ENCODE results near the gene TPRG1L. TPM values are rescaled to one million over a fixed set of nuclear protein-coding genes. Genes with fewer than 3 reads are reported as not detected.

The TPRG1L gene
- total and polyA plus RNA-seq, 7 donors, result 34.9 to 105 (median 49.2) TPM

DNA sequence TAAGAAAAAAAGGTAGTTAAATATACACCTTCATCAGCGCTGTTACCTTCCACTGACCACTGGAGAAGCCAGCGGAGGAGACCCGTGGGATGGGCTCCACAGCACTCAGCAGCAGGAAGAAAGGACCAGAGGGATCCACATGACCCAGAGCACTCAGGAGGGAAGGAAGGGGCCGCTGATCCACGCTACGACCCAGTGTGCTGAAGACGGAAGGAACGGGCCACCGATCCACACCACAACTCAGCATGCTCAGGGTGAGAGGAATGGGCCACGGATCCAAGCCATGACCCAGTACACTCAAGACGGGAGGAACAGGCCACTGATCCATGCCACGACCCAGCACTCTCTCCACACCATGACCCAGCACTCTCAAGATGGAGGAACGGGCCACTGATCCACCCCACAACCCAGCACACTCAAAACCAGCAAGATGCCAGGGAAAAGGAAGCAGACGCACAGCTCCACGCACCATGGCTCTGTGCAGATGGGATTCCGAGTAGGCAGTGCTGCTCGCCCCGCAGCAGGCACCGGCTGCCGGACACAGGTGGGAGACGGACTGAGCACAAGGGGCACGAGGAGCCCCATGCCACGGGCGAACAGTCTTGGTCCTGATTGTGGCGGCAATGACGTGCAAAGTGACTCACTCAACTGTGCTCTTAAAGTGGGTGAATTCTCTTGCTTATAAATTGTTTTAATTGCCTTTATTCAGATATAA, 16.4 kb downstream of the TPRG1L start:
- Histone ChIP-seq H3K27ac (no peak overlapping the region), H3K36me3 (peaks cover 15 to 75% (median 27%) of the 10 kb centered on the region in 4 donors), H3K9me3 (no peaks in the 10 kb centered on the region), H3K4me1 (no peaks in the 10 kb centered on the region), H3K27me3 (no peaks in the 10 kb centered on the region), H3K4me3 (no peak overlapping the region)
- no peak for DNase-seq
- TF ChIP-seq POLR2A (IDR thresholded peaks at IDR 0.05) (no peak), EP300 (IDR thresholded peaks at IDR 0.05) (no peak)
- intact Hi-C loops (cut with DNase I), result no loop called here
- 95 to 96% methylated on average over 26 of the region's 26 CpGs for WGBS, 2 donors

DNA sequence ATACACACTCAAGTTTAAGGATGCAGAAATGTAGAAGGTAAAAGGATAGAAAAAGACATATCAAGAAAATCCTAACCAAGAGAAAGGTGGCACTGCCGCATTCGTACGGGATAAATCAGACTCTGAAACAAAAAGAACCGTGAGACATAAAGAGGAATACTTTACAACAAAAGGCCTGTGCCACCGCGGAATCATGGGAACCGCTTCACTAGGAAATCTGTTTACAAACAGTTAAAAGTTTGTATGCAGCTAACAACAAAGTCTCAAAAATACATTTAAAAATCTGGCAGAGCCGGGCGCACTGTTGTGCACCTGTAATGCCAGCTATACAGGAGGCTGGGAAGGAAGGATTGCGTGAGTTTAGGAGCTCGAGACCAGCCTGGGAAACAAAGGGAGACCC, 17.0 kb downstream of the TPRG1L start:
- Histone ChIP-seq H3K4me1 (no peaks in the 10 kb centered on the region), H3K36me3 (peaks cover 10 to 75% (median 20%) of the 10 kb centered on the region in 4 donors), H3K9me3 (no peaks in the 10 kb centered on the region), H3K4me3 (no peak overlapping the region), H3K27ac (no peak overlapping the region), H3K27me3 (no peaks in the 10 kb centered on the region)
- 96 to 97% methylated on average over 11 of the region's 11 CpGs for WGBS, 2 donors
- TF ChIP-seq, protein P1, sequence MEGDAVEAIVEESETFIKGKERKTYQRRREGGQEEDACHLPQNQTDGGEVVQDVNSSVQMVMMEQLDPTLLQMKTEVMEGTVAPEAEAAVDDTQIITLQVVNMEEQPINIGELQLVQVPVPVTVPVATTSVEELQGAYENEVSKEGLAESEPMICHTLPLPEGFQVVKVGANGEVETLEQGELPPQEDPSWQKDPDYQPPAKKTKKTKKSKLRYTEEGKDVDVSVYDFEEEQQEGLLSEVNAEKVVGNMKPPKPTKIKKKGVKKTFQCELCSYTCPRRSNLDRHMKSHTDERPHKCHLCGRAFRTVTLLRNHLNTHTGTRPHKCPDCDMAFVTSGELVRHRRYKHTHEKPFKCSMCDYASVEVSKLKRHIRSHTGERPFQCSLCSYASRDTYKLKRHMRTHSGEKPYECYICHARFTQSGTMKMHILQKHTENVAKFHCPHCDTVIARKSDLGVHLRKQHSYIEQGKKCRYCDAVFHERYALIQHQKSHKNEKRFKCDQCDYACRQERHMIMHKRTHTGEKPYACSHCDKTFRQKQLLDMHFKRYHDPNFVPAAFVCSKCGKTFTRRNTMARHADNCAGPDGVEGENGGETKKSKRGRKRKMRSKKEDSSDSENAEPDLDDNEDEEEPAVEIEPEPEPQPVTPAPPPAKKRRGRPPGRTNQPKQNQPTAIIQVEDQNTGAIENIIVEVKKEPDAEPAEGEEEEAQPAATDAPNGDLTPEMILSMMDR (IDR thresholded peaks at IDR 0.05), result no peak
- TF ChIP-seq POLR2A (IDR thresholded peaks at IDR 0.05), result no peak
- no peak for TF ChIP-seq EP300 (IDR thresholded peaks at IDR 0.05)
- TF ChIP-seq POLR2AphosphoS5 (IDR thresholded peaks at IDR 0.05), result no peak
- intact Hi-C loops (cut with DNase I), result no loop called here
- no peak for DNase-seq

DNA sequence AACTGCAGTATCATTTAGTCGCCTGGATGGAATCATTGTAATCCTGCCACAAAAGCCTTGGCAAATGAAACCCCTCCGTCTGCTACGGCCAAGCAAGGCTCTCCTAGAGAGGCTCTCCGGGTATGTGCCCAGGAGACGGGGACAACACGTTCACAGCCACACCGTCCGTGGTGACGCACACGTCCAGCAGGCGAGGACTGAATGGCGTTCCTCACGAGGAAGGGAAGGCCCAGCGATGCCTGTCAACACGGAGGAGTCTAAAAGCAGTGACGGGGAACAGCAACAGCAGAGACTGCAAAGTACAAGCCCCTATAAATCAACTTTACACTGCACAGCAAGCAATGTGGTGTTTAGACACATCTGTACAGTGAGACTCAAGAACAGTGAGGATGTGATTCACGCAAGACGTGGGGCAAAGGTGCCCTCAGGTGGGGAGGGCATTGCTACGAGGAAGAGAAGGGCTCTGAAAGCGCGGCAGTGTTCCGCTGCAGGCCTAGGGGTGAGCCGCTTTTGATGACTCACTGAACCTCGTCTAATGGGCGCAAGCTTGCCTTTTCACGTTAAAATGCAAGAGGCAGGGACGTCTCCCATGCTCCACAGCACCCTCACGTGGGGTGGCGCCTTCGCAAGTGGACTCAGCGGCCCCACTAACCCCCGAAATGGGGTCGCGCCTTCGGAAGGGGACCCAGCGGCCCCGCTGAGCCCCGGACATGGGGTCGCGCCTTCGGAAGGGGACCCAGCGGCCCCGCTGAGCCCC, 18.3 kb downstream of the TPRG1L start:
- WGBS, 2 donors, result 94 to 95% methylated on average over 43 of the region's 43 CpGs
- no peak overlapping the region for H3K4me3 ChIP-seq
- H3K27ac ChIP-seq, result no peak overlapping the region
- no peak for DNase-seq
- intact Hi-C loops (cut with DNase I), result no loop called here
- no peaks in the 10 kb centered on the region for H3K9me3 ChIP-seq
- H3K27me3 ChIP-seq, result no peaks in the 10 kb centered on the region
- peaks cover 0 to 68% (median 12%) of the 10 kb centered on the region in 4 donors for H3K36me3 ChIP-seq
- no peaks in the 10 kb centered on the region for H3K4me1 ChIP-seq
- TF ChIP-seq POLR2A (IDR thresholded peaks at IDR 0.05), result no peak
- TF ChIP-seq, protein P1 (IDR thresholded peaks at IDR 0.05), result no peak
- no peak for TF ChIP-seq EP300 (IDR thresholded peaks at IDR 0.05)
- TF ChIP-seq POLR2AphosphoS5 (IDR thresholded peaks at IDR 0.05), result no peak

DNA sequence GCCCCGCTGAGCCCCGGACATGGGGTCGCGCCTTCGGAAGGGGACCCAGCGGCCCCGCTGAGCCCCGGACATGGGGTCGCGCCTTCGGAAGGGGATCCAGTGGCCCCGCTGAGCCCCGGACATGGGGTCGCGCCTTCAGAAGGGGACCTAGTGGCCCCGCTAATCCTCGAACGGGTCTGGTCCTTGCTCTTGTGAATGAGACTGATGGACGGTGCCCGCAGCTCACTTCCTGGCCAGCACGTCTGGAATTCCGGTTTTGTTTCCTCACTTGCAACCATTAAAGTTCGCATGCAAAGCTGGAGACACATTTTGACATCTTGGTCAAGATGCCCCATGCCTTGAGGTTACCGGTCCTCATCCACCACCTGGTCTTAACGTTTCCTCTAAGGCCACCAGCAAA, 19.5 kb downstream of the TPRG1L start:
- WGBS, 2 donors, result 94 to 95% methylated on average over 20 to 24 of the region's 25 CpGs
- Histone ChIP-seq H3K27me3 (no peaks in the 10 kb centered on the region), H3K9me3 (no peaks in the 10 kb centered on the region), H3K27ac (no peak overlapping the region), H3K4me3 (no peak overlapping the region), H3K36me3 (peaks cover 0 to 62% (median 7%) of the 10 kb centered on the region in 4 donors), H3K4me1 (peaks cover 0 to 6% (median 5%) of the 10 kb centered on the region in 4 donors)
- TF ChIP-seq, protein P1 (IDR thresholded peaks at IDR 0.05), result no peak
- TF ChIP-seq EP300 (IDR thresholded peaks at IDR 0.05) (no peak), POLR2A (IDR thresholded peaks at IDR 0.05) (no peak), POLR2AphosphoS5 (IDR thresholded peaks at IDR 0.05) (no peak)
- no peak for DNase-seq
- intact Hi-C loops (cut with DNase I), result no loop called here

DNA sequence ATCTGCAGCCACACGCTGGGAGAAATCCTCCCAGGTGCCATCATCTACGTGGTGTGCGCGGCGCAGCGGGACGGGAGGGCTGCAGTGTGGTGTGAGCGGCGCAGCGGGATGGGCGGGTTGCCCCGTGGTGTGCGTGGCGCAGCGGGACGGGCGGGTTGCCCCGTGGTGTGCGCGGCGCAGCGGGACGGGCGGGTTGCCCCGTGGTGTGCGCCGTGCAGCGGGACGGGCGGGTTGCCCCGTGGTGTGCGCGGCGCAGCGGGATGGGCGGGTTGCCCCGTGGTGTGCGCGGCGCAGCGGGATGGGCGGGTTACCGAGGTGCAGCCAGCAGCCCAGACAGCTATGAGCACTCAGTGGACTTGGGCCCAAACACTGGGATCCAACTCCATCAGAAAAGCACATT, 20.4 kb downstream of the TPRG1L start:
- WGBS, 2 donors, result 97% methylated on average over 43 of the region's 43 CpGs
- TF ChIP-seq, protein P1 (IDR thresholded peaks at IDR 0.05), result no peak
- TF ChIP-seq POLR2A (IDR thresholded peaks at IDR 0.05), result no peak
- TF ChIP-seq POLR2AphosphoS5 (IDR thresholded peaks at IDR 0.05), result no peak
- no peak for TF ChIP-seq EP300 (IDR thresholded peaks at IDR 0.05)
- DNase-seq, result no peak
- Histone ChIP-seq H3K4me3 (no peak overlapping the region), H3K27me3 (no peaks in the 10 kb centered on the region), H3K9me3 (no peaks in the 10 kb centered on the region), H3K27ac (no peak overlapping the region), H3K36me3 (peaks cover 0 to 53% (median 7%) of the 10 kb centered on the region in 4 donors), H3K4me1 (peaks cover 0 to 12% (median 11%) of the 10 kb centered on the region in 4 donors)
- intact Hi-C loops (cut with DNase I), result no loop called here

Data from sigmoid colon (tissue), 7 donors.